Upper lobe of left lung (tissue), 4 donors: ENCODE results near the gene CNTRL.

Source experiments
- CTCF ChIP-seq, 6 experiments: fragments of 450-650 bp in 4 of 6; fragments of 200-600 bp in 2 of 6; sonication (generic) in 2 of 6; IDR thresholded peaks; one replicate each; pipeline ENCODE4 v1.5.1; 2016 to 2019; ENCODE audit warnings: antibody characterized with exemption in 6 of 6
- EP300 ChIP-seq, 4 donors: sonication (generic); formaldehyde crosslinking; IDR thresholded peaks; one replicate each; pipeline ENCODE4 v1.5.1; 2017; ENCODE audit warnings: antibody characterized with exemption in 4 of 4, control low read depth in 2 of 4
- POLR2A ChIP-seq, 4 donors: fragments of 450-650 bp; IDR thresholded peaks; one replicate each; pipeline ENCODE4 v1.5.1; 2016 to 2017; ENCODE audit warnings: antibody characterized with exemption in 4 of 4, mild to moderate bottlenecking in 2 of 4
- POLR2AphosphoS5 ChIP-seq, 2 donors: sonication (generic); formaldehyde crosslinking; IDR thresholded peaks; one replicate each; pipeline ENCODE4 v1.5.1; 2017; ENCODE audit warnings: antibody characterized with exemption in 2 of 2

GRCh38 chr9:121071370-121071755, 3.4 kb upstream of the CNTRL start:
- TF ChIP-seq POLR2AphosphoS5 (IDR thresholded peaks at IDR 0.05) (no peak), CTCF (IDR thresholded peaks at IDR 0.05) (no peak), POLR2A (IDR thresholded peaks at IDR 0.05) (no peak), EP300 (IDR thresholded peaks at IDR 0.05) (no peak)
